Glomerular endothelial cell (primary cell): ENCODE results near the gene ZNF678. TPM values are rescaled to one million over a fixed set of nuclear protein-coding genes. Genes with fewer than 3 reads are reported as not detected.
"Not testable (repeated sequence)": the region's sequence is repeated elsewhere in the genome, so short reads cannot be mapped to it uniquely, and the experiment has no call there.

Experiments used
- DNase-seq: peaks from one replicate; pipeline ENCODE4 v3.0.0-alpha.2; 2011; ENCODE audit warnings: low read depth, low spot score; ENCODE audit errors: extremely low read depth
- total RNA-seq: library from RNA; depleted of rRNA; stranded (reverse); fragments of >200 nt; gene quantifications from 2 replicates; pipeline ENCODE4 v1.2.3, GENCODE V29; 2015

ZNF678 gene
- total RNA-seq, 1 donor from 2014 or later = 12.1 TPM

DNA sequence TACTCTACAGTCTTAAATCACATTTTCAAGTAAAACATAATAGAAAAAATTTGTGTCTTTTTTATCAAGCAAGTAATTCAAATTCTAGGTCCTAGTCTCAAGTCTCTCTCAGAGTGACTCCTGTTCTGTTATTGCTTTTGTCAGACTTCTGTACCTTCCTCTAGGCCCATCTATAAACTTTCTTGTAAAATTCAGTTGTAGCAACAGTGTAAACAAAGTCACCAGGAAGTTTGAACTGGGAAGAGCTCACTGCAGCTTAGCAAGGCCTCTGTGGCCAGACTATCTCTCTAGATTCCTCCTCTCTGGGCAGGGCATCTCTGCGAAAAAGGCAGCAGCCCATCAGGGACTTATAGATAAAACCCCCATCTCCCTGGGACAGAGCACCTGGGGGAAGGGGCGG lies 13.5 kb upstream of the ZNF678 start:
- DNase-seq = no peak

- DNase-seq = not testable (repeated sequence)
These were observed 11.5 kb upstream of the ZNF678 start for GRCh38 chr1:227551881-227552280.

GRCh38 chr1:227556288-227556687 lies 7.1 kb upstream of the ZNF678 start:
- DNase-seq = no peak

- no peak for DNase-seq
These were observed 5.2 kb upstream of the ZNF678 start for GRCh38 chr1:227557962-227558725.

- no peak for DNase-seq
These were observed 4.6 kb upstream of the ZNF678 start for GRCh38 chr1:227558732-227559262.

DNA sequence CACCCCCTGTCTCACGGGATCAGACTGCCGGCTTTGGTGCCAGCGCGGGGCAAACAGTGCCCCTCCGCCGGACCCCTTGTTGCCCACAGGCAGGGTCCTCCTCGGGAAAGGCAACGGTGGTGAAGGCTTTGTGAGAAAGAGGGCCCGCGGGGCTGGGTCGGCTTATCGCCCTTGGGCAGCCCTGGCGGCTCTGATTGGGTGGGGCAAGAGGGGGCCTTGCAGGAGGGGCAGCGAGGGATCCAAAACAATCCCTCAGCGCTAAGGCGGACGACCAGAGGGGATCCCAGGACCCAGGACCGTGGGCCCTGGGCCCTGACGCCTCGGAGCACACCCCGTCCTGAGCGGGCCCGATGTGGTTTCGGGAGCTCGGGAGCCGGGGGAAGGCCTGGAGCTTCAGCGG lies 3.9 kb upstream of the ZNF678 start:
- no peak for DNase-seq

- no peak for DNase-seq
These were observed 3.4 kb upstream of the ZNF678 start for GRCh38 chr1:227559926-227560325.

GRCh38 chr1:227560393-227561173 lies 2.8 kb upstream of the ZNF678 start:
- no peak for DNase-seq

DNA sequence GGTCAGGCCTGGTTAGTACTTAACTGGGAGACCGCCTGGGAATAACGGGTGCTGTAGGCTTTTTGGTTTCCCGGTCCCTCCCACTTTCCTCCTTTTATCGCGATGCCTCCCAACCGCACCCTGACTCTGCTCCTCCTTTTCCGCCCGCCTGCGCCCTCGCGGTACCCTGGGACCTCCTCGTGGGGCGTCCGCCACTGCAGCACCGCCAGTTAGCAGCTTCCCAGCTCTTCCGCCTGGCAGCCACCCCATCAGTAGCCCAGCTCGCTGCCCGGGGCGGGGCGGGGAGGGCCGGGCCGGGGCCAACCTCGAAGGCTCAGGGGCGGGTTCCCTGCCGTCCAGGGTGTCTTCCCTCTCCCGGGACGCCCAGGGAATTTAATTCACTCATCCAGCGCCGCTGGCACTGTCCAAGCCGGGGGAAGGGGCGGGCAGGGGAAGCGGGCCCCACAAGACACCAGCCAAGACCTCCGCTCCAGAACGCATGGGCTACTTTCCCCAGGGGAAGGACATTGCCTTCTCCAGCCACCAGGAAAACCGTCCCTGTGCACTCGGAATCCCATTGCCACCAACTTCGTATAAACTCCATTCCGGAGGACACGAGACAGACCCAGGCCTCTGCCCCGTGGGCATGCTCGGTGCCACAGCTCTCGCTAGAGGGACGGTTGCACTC lies 2.0 kb upstream of the ZNF678 start:
- no peak for DNase-seq

GRCh38 chr1:227562037-227562436 lies 1.3 kb upstream of the ZNF678 start:
- DNase-seq = no peak

GRCh38 chr1:227562933-227563323 lies 428 bp upstream of the ZNF678 start:
- DNase-seq = no peak

DNA sequence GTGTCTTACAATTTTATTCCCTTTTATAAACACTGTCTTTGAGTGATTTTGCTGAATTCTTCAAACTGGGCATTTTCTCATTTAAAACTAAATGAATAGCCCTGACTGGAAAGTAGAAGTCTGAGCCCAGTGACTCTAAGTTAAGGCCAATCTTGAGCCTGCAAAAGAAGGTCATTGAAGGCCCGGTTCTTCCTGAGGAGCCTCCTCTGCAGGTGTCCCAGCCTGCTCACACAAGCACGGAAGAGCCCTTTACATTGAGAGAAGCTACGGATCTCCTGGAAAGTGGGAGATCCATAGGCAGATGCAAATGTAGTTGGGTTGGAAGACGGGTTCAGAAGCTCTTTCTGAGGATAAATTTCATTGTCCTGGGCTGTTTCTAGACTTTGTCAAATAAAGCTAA lies 3.9 kb downstream of the ZNF678 start:
- DNase-seq = no peak

DNA sequence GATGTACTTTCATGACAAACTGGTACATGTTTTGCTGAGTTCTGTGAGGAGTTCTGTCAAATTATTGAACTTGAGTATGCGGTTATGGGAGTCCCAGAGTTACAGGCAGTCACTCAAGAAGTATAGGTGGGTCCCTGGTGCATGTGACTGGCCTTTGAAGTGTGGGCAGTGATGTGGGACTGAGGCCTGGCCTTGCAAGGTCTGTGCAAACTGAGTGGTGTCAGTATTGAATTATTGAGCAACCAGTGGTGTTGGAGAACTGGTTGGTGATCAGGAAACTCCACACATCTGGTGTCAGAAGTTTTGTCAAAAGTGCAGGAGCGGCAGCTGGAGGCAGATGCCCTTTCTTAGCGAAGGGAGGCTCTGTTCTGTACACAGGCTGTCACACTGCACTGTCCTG lies 5.2 kb downstream of the ZNF678 start:
- DNase-seq = no peak

GRCh38 chr1:227572752-227573151 lies 9.4 kb downstream of the ZNF678 start:
- no peak for DNase-seq

DNA sequence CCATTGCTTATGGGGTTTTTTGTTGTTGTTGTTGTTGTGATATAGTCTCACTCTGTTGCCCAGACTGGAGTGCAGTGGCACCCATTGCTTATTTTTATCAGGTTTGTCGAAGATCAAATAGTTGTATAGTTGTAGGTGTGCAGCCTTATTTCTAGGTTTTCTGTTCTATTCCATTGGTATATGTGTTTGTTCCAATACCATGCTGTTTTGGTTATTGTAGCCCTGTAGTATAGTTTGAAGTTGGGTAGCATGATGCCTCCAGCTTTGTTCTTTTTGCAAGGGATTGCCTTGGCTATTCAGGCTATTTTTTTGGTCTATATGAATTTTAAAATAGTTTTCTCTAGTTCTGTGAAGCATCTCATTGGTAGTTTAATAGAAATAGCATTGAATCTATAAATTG lies 11.6 kb downstream of the ZNF678 start:
- DNase-seq = no peak

DNA sequence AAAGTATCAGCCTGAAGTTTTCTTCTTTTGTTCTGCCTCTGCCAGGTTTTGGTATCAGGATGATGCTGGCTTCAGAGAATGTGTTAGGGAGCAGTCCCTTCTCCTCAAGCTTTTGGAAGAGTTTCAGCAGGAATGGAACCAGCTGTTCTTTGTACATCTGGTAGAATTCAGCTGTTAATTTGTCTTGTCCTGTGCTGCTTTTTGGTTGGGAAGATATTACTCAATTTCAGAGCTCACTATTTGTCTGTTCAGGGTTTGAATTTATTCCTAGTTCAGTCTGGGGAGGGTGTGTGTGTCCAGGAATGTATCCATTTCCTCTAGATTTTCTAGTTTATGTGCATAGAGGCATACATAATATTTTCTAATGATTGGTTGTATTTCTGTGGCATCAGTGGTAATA lies 12.8 kb downstream of the ZNF678 start:
- DNase-seq = no peak

GRCh38 chr1:227577500-227577899 lies 14.1 kb downstream of the ZNF678 start:
- no peak for DNase-seq

- no peak for DNase-seq
These were observed 20.0 kb downstream of the ZNF678 start for GRCh38 chr1:227583354-227583753.

GRCh38 chr1:227586733-227587132 lies 23.4 kb downstream of the ZNF678 start:
- DNase-seq = no peak

DNA sequence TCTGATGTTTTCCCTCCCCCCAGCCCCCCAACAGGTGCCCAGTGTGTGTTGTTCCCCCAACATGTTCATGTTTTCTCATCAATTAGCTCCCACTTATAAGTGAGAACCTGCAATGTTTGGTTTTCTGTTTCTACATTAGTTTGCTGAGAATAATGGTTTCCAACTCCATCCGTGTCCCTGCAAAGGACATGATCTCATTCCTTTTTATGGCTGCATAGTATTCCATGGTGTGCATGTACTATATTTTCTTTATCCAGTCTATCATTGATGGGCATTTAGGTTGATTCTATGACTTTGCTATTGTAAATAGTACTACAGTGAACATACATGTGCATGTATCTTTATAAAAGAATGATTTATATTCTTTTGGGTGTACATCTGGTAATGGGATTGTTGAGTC lies 24.6 kb downstream of the ZNF678 start:
- DNase-seq = no peak

DNA sequence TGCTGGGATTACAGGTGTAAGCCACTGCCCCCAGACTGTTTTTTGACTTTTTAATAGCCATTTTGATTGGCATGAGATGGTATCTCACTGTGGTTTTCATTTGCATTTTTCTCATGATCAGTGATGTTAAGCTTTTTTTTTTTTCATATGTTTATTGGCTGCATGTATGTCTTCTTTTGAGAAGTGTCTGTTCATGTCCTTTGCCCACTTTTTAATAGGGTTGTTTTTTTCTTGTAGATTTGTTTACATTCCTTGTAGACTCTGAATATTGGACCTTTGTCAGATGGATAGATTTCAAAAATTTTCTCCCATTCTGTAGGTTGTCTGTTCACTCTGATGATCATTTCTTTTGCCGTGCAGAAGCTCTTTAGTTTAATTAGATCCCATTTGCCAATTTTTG lies 25.4 kb downstream of the ZNF678 start:
- DNase-seq = not testable (repeated sequence)
